HEK293 (cell line): ENCODE data around the gene HSPH1.
"Not testable (repeated sequence)": the region's sequence is repeated elsewhere in the genome, so short reads cannot be mapped to it uniquely, and the experiment has no call there.

Experiments used
- CTCF ChIA-PET: fragments of 350-600 bp; formaldehyde crosslinking; extraction: SDS; loops from one replicate; lab custom pipeline; 2021; ENCODE audit warnings: antibody characterized with exemption; lab: Yijun Ruan, JAX
- POLR2A ChIA-PET: fragments of 300-600 bp; formaldehyde crosslinking; extraction: SDS; loops from one replicate; lab custom pipeline; 2020; ENCODE audit warnings: antibody characterized with exemption, inconsistent platforms; lab: Yijun Ruan, JAX
- H3K27ac ChIP-seq: fragments of 200-500 bp; sonication (Bioruptor generic); 2 replicates; pipeline ENCODE4 v1.5.1; 2014; ENCODE audit warnings: low read depth, low read length, control low read depth, inconsistent platforms; ENCODE audit errors: extremely low read depth
- H3K36me3 ChIP-seq, 2 experiments: fragments of 200-500 bp in 1 of 2; sonication (Bioruptor generic) in 1 of 2; 1 replicate in 1 of 2; 2 replicates in 1 of 2; pipeline ENCODE4 v1.5.1; 2014 to 2017; ENCODE audit warnings: inconsistent platforms in 2 of 2, low read length in 2 of 2; ENCODE audit not compliant: control insufficient read depth in 2 of 2, insufficient read depth in 1 of 2
- H3K4me1 ChIP-seq: fragments of 200-500 bp; sonication (Bioruptor generic); 2 replicates; pipeline ENCODE4 v1.5.1; 2014; ENCODE audit warnings: mild to moderate bottlenecking, low read length, inconsistent platforms; ENCODE audit not compliant: control insufficient read depth, insufficient read depth
- H3K4me3 ChIP-seq: 2 replicates; pipeline ENCODE4 v1.5.1; 2011; ENCODE audit warnings: low read depth, mild to moderate bottlenecking, control low read depth, low read length, moderate library complexity
- H3K9me3 ChIP-seq: fragments of 200-500 bp; sonication (Bioruptor generic); 2 replicates; pipeline ENCODE4 v1.5.1; 2014; ENCODE audit warnings: low read depth, low read length, inconsistent platforms; ENCODE audit not compliant: control insufficient read depth, insufficient read depth
- ZFP3 ChIP-seq: fragments of 450-650 bp; formaldehyde crosslinking; IDR thresholded peaks from 2 replicates; pipeline ENCODE4 v1.5.1; 2016; ENCODE audit warnings: low read depth, missing biosample characterization, missing genetic modification characterization
- ZNF302 ChIP-seq: fragments of 450-650 bp; formaldehyde crosslinking; IDR thresholded peaks from 2 replicates; pipeline ENCODE4 v1.5.1; 2016; ENCODE audit warnings: missing biosample characterization, missing genetic modification characterization, low read depth
- ZNF341 ChIP-seq: fragments of 450-650 bp; formaldehyde crosslinking; IDR thresholded peaks from 2 replicates; pipeline ENCODE4; 2016; ENCODE audit warnings: low read depth, missing biosample characterization, missing genetic modification characterization
- ZNF433 ChIP-seq: fragments of 450-650 bp; formaldehyde crosslinking; IDR thresholded peaks from 2 replicates; pipeline ENCODE4 v1.5.1; 2016; ENCODE audit warnings: missing biosample characterization, missing genetic modification characterization, low read depth
- ZNF510 ChIP-seq: fragments of 450-650 bp; formaldehyde crosslinking; IDR thresholded peaks from 2 replicates; pipeline ENCODE4 v1.5.1; 2018; ENCODE audit warnings: mild to moderate bottlenecking, missing genetic modification characterization, missing biosample characterization; ENCODE audit not compliant: insufficient replicate concordance
- ZNF529 ChIP-seq: fragments of 450-650 bp; formaldehyde crosslinking; IDR thresholded peaks from 2 replicates; pipeline ENCODE4 v1.5.1; 2017; ENCODE audit warnings: missing genetic modification characterization, missing biosample characterization; ENCODE audit not compliant: insufficient replicate concordance
- ZNF768 ChIP-seq: fragments of 450-650 bp; formaldehyde crosslinking; IDR thresholded peaks from 2 replicates; pipeline ENCODE4 v1.5.1; 2018; ENCODE audit warnings: missing biosample characterization, mild to moderate bottlenecking, missing genetic modification characterization
- TF ChIP-seq, protein P1 (sequence below): fragments of 450-650 bp; formaldehyde crosslinking; IDR thresholded peaks from 2 replicates; pipeline ENCODE4 v1.5.0; 2017; ENCODE audit warnings: missing biosample characterization, missing genetic modification characterization, borderline replicate concordance
- TF ChIP-seq, protein P2 (sequence below): fragments of 450-650 bp; formaldehyde crosslinking; conservative IDR thresholded peaks from 2 replicates; pipeline ENCODE4 v1.5.1; 2016; ENCODE audit warnings: low read depth, missing biosample characterization, missing genetic modification characterization
- TF ChIP-seq, protein P3 (sequence below): fragments of 450-650 bp; formaldehyde crosslinking; IDR thresholded peaks from 2 replicates; pipeline ENCODE4 v1.5.1; 2017; ENCODE audit warnings: missing biosample characterization, mild to moderate bottlenecking, missing genetic modification characterization, moderate library complexity
- TF ChIP-seq, protein P4 (sequence below): fragments of 450-650 bp; formaldehyde crosslinking; IDR thresholded peaks from 2 replicates; pipeline ENCODE4 v1.5.1; 2017; ENCODE audit warnings: missing biosample characterization, missing genetic modification characterization

HSPH1 gene

DNA sequence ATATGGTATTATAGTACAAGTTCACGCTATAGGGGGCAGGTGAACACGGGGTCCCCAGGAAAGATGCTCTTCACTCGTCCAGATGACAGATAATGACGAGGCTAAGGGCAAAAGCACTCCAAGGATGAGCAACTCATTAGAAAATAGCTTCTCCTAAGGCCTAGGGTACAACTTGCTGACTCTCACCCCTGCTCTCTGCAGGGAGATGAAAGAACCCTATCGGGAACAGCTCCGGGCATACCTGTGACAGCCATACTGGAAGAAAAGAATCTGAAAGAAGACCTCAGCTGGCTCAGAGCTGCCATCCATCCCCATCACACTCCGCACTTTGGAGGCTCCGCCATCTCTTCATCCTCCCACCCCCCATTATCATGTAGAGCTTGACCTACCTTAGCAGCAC, 17.5 kb upstream of the HSPH1 start (continued):
- TF ChIP-seq, protein P1, sequence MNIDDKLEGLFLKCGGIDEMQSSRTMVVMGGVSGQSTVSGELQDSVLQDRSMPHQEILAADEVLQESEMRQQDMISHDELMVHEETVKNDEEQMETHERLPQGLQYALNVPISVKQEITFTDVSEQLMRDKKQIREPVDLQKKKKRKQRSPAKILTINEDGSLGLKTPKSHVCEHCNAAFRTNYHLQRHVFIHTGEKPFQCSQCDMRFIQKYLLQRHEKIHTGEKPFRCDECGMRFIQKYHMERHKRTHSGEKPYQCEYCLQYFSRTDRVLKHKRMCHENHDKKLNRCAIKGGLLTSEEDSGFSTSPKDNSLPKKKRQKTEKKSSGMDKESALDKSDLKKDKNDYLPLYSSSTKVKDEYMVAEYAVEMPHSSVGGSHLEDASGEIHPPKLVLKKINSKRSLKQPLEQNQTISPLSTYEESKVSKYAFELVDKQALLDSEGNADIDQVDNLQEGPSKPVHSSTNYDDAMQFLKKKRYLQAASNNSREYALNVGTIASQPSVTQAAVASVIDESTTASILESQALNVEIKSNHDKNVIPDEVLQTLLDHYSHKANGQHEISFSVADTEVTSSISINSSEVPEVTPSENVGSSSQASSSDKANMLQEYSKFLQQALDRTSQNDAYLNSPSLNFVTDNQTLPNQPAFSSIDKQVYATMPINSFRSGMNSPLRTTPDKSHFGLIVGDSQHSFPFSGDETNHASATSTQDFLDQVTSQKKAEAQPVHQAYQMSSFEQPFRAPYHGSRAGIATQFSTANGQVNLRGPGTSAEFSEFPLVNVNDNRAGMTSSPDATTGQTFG (tag by site-specific recombination): no peak
- TF ChIP-seq ZNF302 (no peak), ZNF529 (tag by site-specific recombination) (no peak), ZFP3 (tag by site-specific recombination) (no peak), ZNF433 (no peak), ZNF341 (tag by site-specific recombination) (no peak), ZNF768 (tag by site-specific recombination) (no peak)
- TF ChIP-seq, protein P2, sequence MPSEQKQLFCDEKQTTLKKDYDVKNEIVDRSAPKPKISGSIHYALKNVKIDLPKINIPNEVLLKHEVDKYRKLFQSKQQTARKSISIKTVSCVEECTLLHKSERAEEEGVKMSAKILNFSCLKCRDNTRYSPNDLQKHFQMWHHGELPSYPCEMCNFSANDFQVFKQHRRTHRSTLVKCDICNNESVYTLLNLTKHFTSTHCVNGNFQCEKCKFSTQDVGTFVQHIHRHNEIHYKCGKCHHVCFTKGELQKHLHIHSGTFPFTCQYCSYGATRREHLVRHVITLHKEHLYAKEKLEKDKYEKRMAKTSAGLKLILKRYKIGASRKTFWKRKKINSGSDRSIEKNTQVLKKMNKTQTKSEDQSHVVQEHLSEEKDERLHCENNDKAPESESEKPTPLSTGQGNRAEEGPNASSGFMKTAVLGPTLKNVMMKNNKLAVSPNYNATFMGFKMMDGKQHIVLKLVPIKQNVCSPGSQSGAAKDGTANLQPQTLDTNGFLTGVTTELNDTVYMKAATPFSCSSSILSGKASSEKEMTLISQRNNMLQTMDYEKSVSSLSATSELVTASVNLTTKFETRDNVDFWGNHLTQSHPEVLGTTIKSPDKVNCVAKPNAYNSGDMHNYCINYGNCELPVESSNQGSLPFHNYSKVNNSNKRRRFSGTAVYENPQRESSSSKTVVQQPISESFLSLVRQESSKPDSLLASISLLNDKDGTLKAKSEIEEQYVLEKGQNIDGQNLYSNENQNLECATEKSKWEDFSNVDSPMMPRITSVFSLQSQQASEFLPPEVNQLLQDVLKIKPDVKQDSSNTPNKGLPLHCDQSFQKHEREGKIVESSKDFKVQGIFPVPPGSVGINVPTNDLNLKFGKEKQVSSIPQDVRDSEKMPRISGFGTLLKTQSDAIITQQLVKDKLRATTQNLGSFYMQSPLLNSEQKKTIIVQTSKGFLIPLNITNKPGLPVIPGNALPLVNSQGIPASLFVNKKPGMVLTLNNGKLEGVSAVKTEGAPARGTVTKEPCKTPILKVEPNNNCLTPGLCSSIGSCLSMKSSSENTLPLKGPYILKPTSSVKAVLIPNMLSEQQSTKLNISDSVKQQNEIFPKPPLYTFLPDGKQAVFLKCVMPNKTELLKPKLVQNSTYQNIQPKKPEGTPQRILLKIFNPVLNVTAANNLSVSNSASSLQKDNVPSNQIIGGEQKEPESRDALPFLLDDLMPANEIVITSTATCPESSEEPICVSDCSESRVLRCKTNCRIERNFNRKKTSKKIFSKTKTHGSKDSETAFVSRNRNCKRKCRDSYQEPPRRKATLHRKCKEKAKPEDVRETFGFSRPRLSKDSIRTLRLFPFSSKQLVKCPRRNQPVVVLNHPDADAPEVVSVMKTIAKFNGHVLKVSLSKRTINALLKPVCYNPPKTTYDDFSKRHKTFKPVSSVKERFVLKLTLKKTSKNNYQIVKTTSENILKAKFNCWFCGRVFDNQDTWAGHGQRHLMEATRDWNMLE (tag by site-specific recombination): no peak

DNA sequence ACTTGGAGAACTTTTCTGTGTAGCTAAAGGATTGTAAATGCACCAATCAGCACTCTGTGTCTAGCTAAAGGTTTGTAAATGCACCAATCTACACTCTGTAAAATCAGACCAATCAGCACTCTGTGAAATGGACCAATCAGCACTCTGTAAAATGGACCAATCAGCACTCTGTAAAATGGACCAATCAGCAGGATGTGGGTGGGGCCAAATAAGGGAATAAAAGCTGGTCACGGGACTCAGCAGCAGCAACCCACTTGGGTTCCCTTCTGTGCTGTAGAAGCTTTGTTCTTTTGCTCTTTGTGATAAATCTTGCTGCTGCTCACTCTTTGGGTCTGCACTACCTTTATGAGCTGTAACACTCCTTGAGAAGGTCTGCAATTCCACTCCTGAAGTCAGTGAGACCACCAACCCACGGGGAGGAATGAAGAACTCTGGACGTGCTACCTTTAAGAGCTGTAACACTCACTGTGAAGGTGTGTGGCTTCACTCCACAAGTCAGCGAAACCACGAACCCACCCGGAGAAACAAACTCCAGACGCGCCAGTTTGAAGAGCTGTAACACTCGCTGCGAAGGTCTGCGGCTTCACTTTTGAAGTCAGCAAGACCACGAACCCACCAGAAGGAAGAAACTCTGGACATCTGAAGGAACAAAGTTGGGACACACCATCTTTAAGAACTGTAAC, 16.2 kb upstream of the HSPH1 start:
- H3K27ac ChIP-seq, H3K4me1 ChIP-seq, H3K9me3 ChIP-seq, H3K4me3 ChIP-seq, CTCF ChIA-PET, H3K36me3 ChIP-seq, POLR2A ChIA-PET: not testable (repeated sequence)

DNA sequence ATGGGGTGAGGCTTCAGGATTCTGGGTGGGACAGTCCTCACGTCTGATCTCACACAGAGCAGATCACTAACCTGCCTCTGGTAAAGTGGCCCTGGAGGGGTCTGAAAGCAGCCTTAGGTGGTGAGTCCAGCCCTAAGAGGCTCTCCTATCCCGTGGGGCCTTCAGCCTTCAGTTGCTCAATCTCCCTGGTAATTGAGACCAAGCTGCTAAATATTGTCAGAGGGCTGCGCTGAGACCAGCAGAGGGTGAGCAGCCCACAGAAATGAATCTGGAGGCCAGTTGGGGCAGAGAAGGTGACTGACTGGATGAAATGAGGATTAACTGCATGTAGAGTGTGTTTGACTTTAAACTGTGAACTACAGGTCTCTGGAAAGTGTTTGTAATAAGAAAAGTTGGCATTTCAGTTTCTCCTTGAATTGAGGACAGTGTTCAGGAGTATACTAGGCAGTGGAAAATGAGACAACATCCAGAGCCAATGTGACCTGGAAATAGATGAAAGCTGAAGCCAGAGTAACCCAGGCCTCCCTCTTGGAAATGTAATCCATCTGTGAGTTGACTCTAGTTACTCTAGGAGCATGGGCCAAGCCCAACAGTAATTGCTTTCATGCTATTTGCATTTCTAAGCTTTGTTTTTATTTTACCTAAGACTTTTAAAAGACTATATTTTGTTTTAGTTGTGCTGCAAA, 14.3 kb upstream of the HSPH1 start:
- no peaks in the 10 kb centered on the region for H3K9me3 ChIP-seq
- no peaks in the 10 kb centered on the region; the same call in 1 of the 2 replicates for H3K4me1 ChIP-seq
- TF ChIP-seq, protein P3, sequence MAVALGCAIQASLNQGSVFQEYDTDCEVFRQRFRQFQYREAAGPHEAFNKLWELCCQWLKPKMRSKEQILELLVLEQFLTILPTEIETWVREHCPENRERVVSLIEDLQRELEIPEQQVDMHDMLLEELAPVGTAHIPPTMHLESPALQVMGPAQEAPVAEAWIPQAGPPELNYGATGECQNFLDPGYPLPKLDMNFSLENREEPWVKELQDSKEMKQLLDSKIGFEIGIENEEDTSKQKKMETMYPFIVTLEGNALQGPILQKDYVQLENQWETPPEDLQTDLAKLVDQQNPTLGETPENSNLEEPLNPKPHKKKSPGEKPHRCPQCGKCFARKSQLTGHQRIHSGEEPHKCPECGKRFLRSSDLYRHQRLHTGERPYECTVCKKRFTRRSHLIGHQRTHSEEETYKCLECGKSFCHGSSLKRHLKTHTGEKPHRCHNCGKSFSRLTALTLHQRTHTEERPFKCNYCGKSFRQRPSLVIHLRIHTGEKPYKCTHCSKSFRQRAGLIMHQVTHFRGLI (tag by site-specific recombination): peak; percentile 15; the same call in 1 of the 2 replicates
- TF ChIP-seq, protein P4, sequence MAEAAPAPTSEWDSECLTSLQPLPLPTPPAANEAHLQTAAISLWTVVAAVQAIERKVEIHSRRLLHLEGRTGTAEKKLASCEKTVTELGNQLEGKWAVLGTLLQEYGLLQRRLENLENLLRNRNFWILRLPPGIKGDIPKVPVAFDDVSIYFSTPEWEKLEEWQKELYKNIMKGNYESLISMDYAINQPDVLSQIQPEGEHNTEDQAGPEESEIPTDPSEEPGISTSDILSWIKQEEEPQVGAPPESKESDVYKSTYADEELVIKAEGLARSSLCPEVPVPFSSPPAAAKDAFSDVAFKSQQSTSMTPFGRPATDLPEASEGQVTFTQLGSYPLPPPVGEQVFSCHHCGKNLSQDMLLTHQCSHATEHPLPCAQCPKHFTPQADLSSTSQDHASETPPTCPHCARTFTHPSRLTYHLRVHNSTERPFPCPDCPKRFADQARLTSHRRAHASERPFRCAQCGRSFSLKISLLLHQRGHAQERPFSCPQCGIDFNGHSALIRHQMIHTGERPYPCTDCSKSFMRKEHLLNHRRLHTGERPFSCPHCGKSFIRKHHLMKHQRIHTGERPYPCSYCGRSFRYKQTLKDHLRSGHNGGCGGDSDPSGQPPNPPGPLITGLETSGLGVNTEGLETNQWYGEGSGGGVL (tag by site-specific recombination): no peak
- TF ChIP-seq ZNF510: no peak
- H3K4me3 ChIP-seq: no peak overlapping the region
- no peak overlapping the region for H3K27ac ChIP-seq
- ChIA-PET CTCF (no interaction called here), POLR2A (interaction anchor here (1.2 kb wide), 1 partner anchor 23 kb away, joined by 3 read pairs; the partner anchor contains the start of gene B3GLCT)
- H3K36me3 ChIP-seq: no peaks in the 10 kb centered on the region
